Islet of Langerhans (tissue), 1 donor: ENCODE data around the gene SLC30A7.

ENCODE experiments used
- FAIRE-seq: peaks from one replicate; lab custom pipeline; 2011; peaks lifted over from hg19 to GRCh38; lab: Jason Lieb, UNC

SLC30A7 gene

GRCh38 chr1:101028466-101028865, 132.6 kb downstream of the SLC30A7 start:
- FAIRE-seq: no peak

GRCh38 chr1:101029184-101029583, 133.3 kb downstream of the SLC30A7 start:
- no peak for FAIRE-seq

GRCh38 chr1:101030881-101031280, 135.0 kb downstream of the SLC30A7 start:
- FAIRE-seq: no peak
